Measurements from ENCODE around the gene ANKRD10.
A peak's percentile ranks its signal among the peaks of the same experiment; 100 is the strongest.

DNA sequence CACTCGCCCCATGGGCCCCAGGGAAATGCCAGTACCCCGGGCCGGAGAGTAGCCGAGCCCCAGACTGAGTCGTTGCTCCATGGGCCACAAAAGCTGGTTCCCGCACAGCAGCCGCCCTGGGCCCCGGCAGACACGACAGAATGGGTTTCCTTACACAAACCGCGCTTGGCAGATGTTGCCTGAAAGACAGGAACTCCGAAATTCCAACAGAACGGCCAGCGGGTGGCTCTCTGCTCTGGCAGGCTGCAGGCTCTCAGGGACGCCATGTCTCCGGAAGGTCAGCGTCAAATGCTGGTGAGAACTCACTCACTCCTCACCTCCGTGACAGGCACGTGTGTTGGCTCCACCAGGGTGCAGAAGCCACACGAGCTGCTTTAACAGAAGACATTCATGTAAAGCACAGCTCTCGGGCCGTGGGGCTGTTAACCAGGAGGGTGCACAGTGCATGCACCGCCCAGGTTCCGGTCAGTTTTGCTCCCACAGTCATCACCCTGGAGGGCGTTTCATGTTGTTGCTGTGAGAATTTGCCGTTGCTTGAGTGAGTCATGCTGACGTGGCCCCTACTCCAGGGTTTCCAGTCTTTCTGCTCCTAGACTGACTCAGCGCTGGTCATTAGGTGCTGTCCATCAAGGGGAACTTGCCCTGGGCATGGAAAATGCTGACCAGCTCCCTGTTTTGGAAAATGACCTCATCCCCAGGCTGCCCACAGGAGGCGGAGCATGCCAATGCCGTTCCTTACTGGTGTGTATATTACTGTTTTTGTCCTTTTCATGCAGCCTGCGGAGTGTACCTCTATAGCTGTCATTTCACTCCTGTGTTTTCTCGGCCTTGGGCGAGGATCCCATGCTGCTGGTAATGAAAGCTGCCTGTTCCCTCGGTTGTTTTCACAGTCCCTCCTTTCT is 44.8 kb downstream of the ANKRD10 start:
- TF ChIP-seq, protein P1, sequence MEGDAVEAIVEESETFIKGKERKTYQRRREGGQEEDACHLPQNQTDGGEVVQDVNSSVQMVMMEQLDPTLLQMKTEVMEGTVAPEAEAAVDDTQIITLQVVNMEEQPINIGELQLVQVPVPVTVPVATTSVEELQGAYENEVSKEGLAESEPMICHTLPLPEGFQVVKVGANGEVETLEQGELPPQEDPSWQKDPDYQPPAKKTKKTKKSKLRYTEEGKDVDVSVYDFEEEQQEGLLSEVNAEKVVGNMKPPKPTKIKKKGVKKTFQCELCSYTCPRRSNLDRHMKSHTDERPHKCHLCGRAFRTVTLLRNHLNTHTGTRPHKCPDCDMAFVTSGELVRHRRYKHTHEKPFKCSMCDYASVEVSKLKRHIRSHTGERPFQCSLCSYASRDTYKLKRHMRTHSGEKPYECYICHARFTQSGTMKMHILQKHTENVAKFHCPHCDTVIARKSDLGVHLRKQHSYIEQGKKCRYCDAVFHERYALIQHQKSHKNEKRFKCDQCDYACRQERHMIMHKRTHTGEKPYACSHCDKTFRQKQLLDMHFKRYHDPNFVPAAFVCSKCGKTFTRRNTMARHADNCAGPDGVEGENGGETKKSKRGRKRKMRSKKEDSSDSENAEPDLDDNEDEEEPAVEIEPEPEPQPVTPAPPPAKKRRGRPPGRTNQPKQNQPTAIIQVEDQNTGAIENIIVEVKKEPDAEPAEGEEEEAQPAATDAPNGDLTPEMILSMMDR (IDR thresholded peaks at IDR 0.05): peak in 1 of 3 experiments; percentile 12
- no peak for TF ChIP-seq POLR2A (IDR thresholded peaks at IDR 0.05)
